GM23248 (cell line): Measurements from ENCODE around the gene FNDC3B. TPM values are rescaled to one million over a fixed set of nuclear protein-coding genes. Genes with fewer than 3 reads are reported as not detected.

Experiments
- DNase-seq: peaks from one replicate; pipeline ENCODE4 v3.0.0-alpha.2; 2015
- H2AFZ ChIP-seq: fragments of 200-600 bp; sonication (generic); 2 replicates; pipeline ENCODE4 v1.6.1; 2016; ENCODE audit warnings: antibody characterized with exemption
- H3F3A ChIP-seq: fragments of 200-600 bp; sonication (generic); 2 replicates; pipeline ENCODE4 v1.6.1; 2016; ENCODE audit warnings: mild to moderate bottlenecking, antibody characterized with exemption, mixed run types; ENCODE audit not compliant: insufficient read depth
- H3K27ac ChIP-seq: fragments of 200-600 bp; sonication (generic); 2 replicates; pipeline ENCODE4 v1.5.1; 2016; ENCODE audit warnings: mild to moderate bottlenecking
- H3K27me3 ChIP-seq: fragments of 200-600 bp; sonication (generic); replicated peaks from 2 replicates; pipeline ENCODE4 v1.6.1; 2016; ENCODE audit warnings: mild to moderate bottlenecking; ENCODE audit not compliant: insufficient read depth
- H3K36me3 ChIP-seq: fragments of 200-600 bp; sonication (generic); 2 replicates; pipeline ENCODE4 v1.6.1; 2016; ENCODE audit warnings: low read depth, mild to moderate bottlenecking
- H3K4me1 ChIP-seq: fragments of 200-600 bp; sonication (generic); 2 replicates; pipeline ENCODE4 v1.6.1; 2016; ENCODE audit warnings: mild to moderate bottlenecking; ENCODE audit not compliant: insufficient read depth
- H3K4me2 ChIP-seq: fragments of 200-600 bp; sonication (generic); one replicate; pipeline ENCODE4 v1.6.1; 2016; ENCODE audit warnings: mild to moderate bottlenecking; ENCODE audit not compliant: unreplicated experiment
- H3K4me3 ChIP-seq: fragments of 200-600 bp; sonication (generic); 2 replicates; pipeline ENCODE4 v1.5.1; 2016; ENCODE audit warnings: mild to moderate bottlenecking
- H3K79me2 ChIP-seq: fragments of 200-600 bp; sonication (generic); 2 replicates; pipeline ENCODE4 v1.6.1; 2016; ENCODE audit warnings: mild to moderate bottlenecking; ENCODE audit not compliant: insufficient read depth
- H3K9ac ChIP-seq: fragments of 200-600 bp; sonication (generic); 2 replicates; pipeline ENCODE4 v1.6.1; 2016; ENCODE audit warnings: mild to moderate bottlenecking
- H3K9me2 ChIP-seq: fragments of 200-600 bp; sonication (generic); 2 replicates; pipeline ENCODE4 v1.6.1; 2016; ENCODE audit warnings: mixed run types, mild to moderate bottlenecking, moderate library complexity; ENCODE audit not compliant: insufficient read depth
- H3K9me3 ChIP-seq: fragments of 200-600 bp; sonication (generic); one replicate; pipeline ENCODE4 v1.6.1; 2017; ENCODE audit warnings: low read depth
- H4K20me1 ChIP-seq: fragments of 200-600 bp; sonication (generic); 2 replicates; pipeline ENCODE4 v1.6.0; 2016; ENCODE audit not compliant: insufficient read depth
- EZH2 ChIP-seq: fragments of 200-600 bp; sonication (generic); IDR thresholded peaks from 2 replicates; pipeline ENCODE4 v1.6.1; 2018; ENCODE audit warnings: antibody characterized with exemption, mild to moderate bottlenecking; ENCODE audit not compliant: insufficient read depth, poor library complexity, severe bottlenecking
- EZH2phosphoT487 ChIP-seq: fragments of 200-600 bp; sonication (generic); IDR thresholded peaks from 2 replicates; pipeline ENCODE4 v1.6.1; 2018; ENCODE audit warnings: antibody characterized with exemption, moderate library complexity, mild to moderate bottlenecking, low read depth; ENCODE audit not compliant: insufficient read depth
- WGBS, 2 experiments: methylation state at CpG; one replicate each; pipeline ENCODE4 v1.1.6; 2015 to 2017; ENCODE audit warnings: low lambda C conversion rate in 2 of 2, low coverage in 1 of 2; ENCODE audit errors: missing lambda C conversion rate in 2 of 2; 5-methylcytosine and 5-hydroxymethylcytosine counted together
- in situ Hi-C: fragments of 300-500 bp; cut with MboI; formaldehyde crosslinking; loops from 2 replicates; pipeline ENCODE4 v1.15.0; 2020
- polyA plus RNA-seq: library from polyadenylated mRNA; unstranded; fragments of >200 nt; fragmentation: Nextera tagmentation; extraction: Ambion mirVana; gene quantifications from 2 replicates; pipeline ENCODE4 v1.2.1, GENCODE V29; 2016
- total RNA-seq: library from RNA; depleted of rRNA; stranded (reverse); fragments of >200 nt; shearing (Covaris generic); gene quantifications from 2 replicates; pipeline ENCODE4 v1.2.3, GENCODE V29; 2014

FNDC3B gene
- total and polyA plus RNA-seq, 2 experiments from 2014 or later: 85.5 to 123 TPM

- no peaks in the 10 kb centered on the region for H3K79me2 ChIP-seq
- no peak overlapping the region for H3K27ac ChIP-seq
- H3K9ac ChIP-seq: no peak overlapping the region
- DNase-seq: no peak
- H3K4me3 ChIP-seq: no peak overlapping the region
- H3F3A ChIP-seq: no peaks in the 10 kb centered on the region
- in situ Hi-C loops: no loop called here
- no peaks in the 10 kb centered on the region for H3K9me2 ChIP-seq
- H3K4me2 ChIP-seq: no peak overlapping the region
- no peaks in the 10 kb centered on the region for H4K20me1 ChIP-seq
- no peaks in the 10 kb centered on the region for H3K27me3 ChIP-seq
- no peaks in the 10 kb centered on the region for H3K36me3 ChIP-seq
- no peak for TF ChIP-seq EZH2phosphoT487
- H3K9me3 ChIP-seq: no peaks in the 10 kb centered on the region
- H3K4me1 ChIP-seq: no peaks in the 10 kb centered on the region
- H2AFZ ChIP-seq: no peak overlapping the region
- WGBS, 2 experiments: 89 to 93% methylated on average over 3 of the region's 3 CpGs
Measured at GRCh38 chr3:172024679-172025078, 14.7 kb upstream of the FNDC3B start.

- H3F3A ChIP-seq: no peaks in the 10 kb centered on the region
- no peak overlapping the region for H3K9ac ChIP-seq
- no peak for DNase-seq
- H2AFZ ChIP-seq: no peak overlapping the region
- H3K4me2 ChIP-seq: no peak overlapping the region
- no peak overlapping the region for H3K4me3 ChIP-seq
- H3K27ac ChIP-seq: no peak overlapping the region
- H4K20me1 ChIP-seq: no peaks in the 10 kb centered on the region
- H3K36me3 ChIP-seq: no peaks in the 10 kb centered on the region
- H3K79me2 ChIP-seq: no peaks in the 10 kb centered on the region
- TF ChIP-seq EZH2 (no peak), EZH2phosphoT487 (no peak)
- no peaks in the 10 kb centered on the region for H3K9me3 ChIP-seq
- in situ Hi-C loops: no loop called here
- WGBS, 2 experiments: 91 to 96% methylated on average over 3 of the region's 3 CpGs
- no peaks in the 10 kb centered on the region for H3K4me1 ChIP-seq
- H3K9me2 ChIP-seq: no peaks in the 10 kb centered on the region
- H3K27me3 ChIP-seq: no peaks in the 10 kb centered on the region
Measured at GRCh38 chr3:172029425-172030098, 9.8 kb upstream of the FNDC3B start.

GRCh38 chr3:172030181-172030580, 9.2 kb upstream of the FNDC3B start:
- H3K27ac ChIP-seq: no peak overlapping the region
- no peak overlapping the region for H2AFZ ChIP-seq
- H3F3A ChIP-seq: no peaks in the 10 kb centered on the region
- H3K9me2 ChIP-seq: no peaks in the 10 kb centered on the region
- no peaks in the 10 kb centered on the region for H4K20me1 ChIP-seq
- 35 to 41% methylated on average over 2 of the region's 2 CpGs for WGBS, 2 experiments
- no peak for DNase-seq
- no peak overlapping the region for H3K4me3 ChIP-seq
- no peaks in the 10 kb centered on the region for H3K79me2 ChIP-seq
- in situ Hi-C loops: no loop called here
- H3K4me1 ChIP-seq: no peaks in the 10 kb centered on the region
- no peaks in the 10 kb centered on the region for H3K27me3 ChIP-seq
- no peaks in the 10 kb centered on the region for H3K9me3 ChIP-seq
- no peak overlapping the region for H3K9ac ChIP-seq
- H3K36me3 ChIP-seq: no peaks in the 10 kb centered on the region
- TF ChIP-seq EZH2phosphoT487 (no peak), EZH2 (no peak)
- no peak overlapping the region for H3K4me2 ChIP-seq

GRCh38 chr3:172031996-172032395, 7.4 kb upstream of the FNDC3B start:
- WGBS, 2 experiments: 67 to 74% methylated on average over 3 of the region's 3 CpGs
- Histone ChIP-seq H3K4me2 (no peak overlapping the region), H3K27ac (no peak overlapping the region), H3F3A (no peaks in the 10 kb centered on the region), H3K79me2 (no peaks in the 10 kb centered on the region), H3K4me3 (no peak overlapping the region), H3K4me1 (no peaks in the 10 kb centered on the region), H3K27me3 (no peaks in the 10 kb centered on the region), H3K9me3 (no peaks in the 10 kb centered on the region), H3K9me2 (no peaks in the 10 kb centered on the region), H4K20me1 (no peaks in the 10 kb centered on the region), H2AFZ (no peak overlapping the region), H3K36me3 (no peaks in the 10 kb centered on the region), H3K9ac (no peak overlapping the region)
- no peak for DNase-seq
- no peak for TF ChIP-seq EZH2
- no peak for TF ChIP-seq EZH2phosphoT487
- in situ Hi-C loops: no loop called here

GRCh38 chr3:172033396-172033795, 6.0 kb upstream of the FNDC3B start:
- Histone ChIP-seq H3K27ac (no peak overlapping the region), H3K9me2 (no peaks in the 10 kb centered on the region), H3K27me3 (no peaks in the 10 kb centered on the region), H3K4me1 (peaks cover under 1% of the 10 kb centered on the region), H3F3A (no peaks in the 10 kb centered on the region), H2AFZ (no peak overlapping the region), H3K4me2 (no peak overlapping the region), H4K20me1 (no peaks in the 10 kb centered on the region), H3K36me3 (no peaks in the 10 kb centered on the region), H3K79me2 (peaks cover 4% of the 10 kb centered on the region; the same call in 1 of the 2 replicates), H3K9me3 (no peaks in the 10 kb centered on the region), H3K4me3 (no peak overlapping the region), H3K9ac (no peak overlapping the region)
- DNase-seq: no peak
- WGBS, 2 experiments: 81 to 85% methylated on average over 2 of the region's 2 CpGs
- in situ Hi-C loops: no loop called here
- TF ChIP-seq EZH2phosphoT487 (no peak), EZH2 (no peak)
